Activated T-helper 9 cell treated with anti-CD3 and anti-CD28 coated beads, Interleukin-2, amount 50 U/mL, for 16 hours (primary cell): Measurements from ENCODE around the gene PKM.
"Not testable (repeated sequence)": the region's sequence is repeated elsewhere in the genome, so short reads cannot be mapped to it uniquely, and the experiment has no call there.

Experiments used
- DNase-seq: peaks from one replicate; pipeline ENCODE4 v3.0.0-alpha.2; 2020; ENCODE audit warnings: low read depth

Gene PKM

GRCh38 chr15:72176159-72176558 lies 54.8 kb downstream of the PKM start:
- no peak for DNase-seq

- no peak for DNase-seq
Measured at GRCh38 chr15:72175186-72176044, 55.6 kb downstream of the PKM start.

GRCh38 chr15:72174551-72175165 lies 56.3 kb downstream of the PKM start:
- DNase-seq = no peak

GRCh38 chr15:72173864-72174550 lies 57.0 kb downstream of the PKM start:
- no peak for DNase-seq

- no peak for DNase-seq
Measured at GRCh38 chr15:72173401-72173800, 57.6 kb downstream of the PKM start.

GRCh38 chr15:72172796-72173195 lies 58.2 kb downstream of the PKM start:
- DNase-seq = no peak

- DNase-seq = not testable (repeated sequence)
Measured at GRCh38 chr15:72171978-72172377, 59.0 kb downstream of the PKM start.

GRCh38 chr15:72170691-72171090 lies 60.3 kb downstream of the PKM start:
- no peak for DNase-seq

GRCh38 chr15:72169921-72170611 lies 60.9 kb downstream of the PKM start:
- DNase-seq = no peak

- DNase-seq = no peak
Measured at GRCh38 chr15:72169236-72169920, 61.6 kb downstream of the PKM start.

- no peak for DNase-seq
Measured at GRCh38 chr15:72168808-72169190, 62.2 kb downstream of the PKM start.

- DNase-seq = no peak
Measured at GRCh38 chr15:72168131-72168807, 62.7 kb downstream of the PKM start.

- DNase-seq = no peak
Measured at GRCh38 chr15:72167445-72167844, 63.5 kb downstream of the PKM start.

GRCh38 chr15:72166716-72167417 lies 64.1 kb downstream of the PKM start:
- DNase-seq = no peak

- no peak for DNase-seq
Measured at GRCh38 chr15:72163719-72164118, 67.3 kb downstream of the PKM start.

- no peak for DNase-seq
Measured at GRCh38 chr15:72162569-72162968, 68.4 kb downstream of the PKM start.

- DNase-seq = no peak
Measured at GRCh38 chr15:72161361-72162132, 69.4 kb downstream of the PKM start.

- no peak for DNase-seq
Measured at GRCh38 chr15:72160696-72161245, 70.2 kb downstream of the PKM start.

GRCh38 chr15:72156928-72157327 lies 74.1 kb downstream of the PKM start:
- DNase-seq = no peak
